ENCODE results near the gene AJAP1. TPM values are rescaled to one million over a fixed set of nuclear protein-coding genes. Genes with fewer than 3 reads are reported as not detected.
A peak's percentile ranks its signal among the peaks of the same experiment; 100 is the strongest.

Gene AJAP1
- polyA plus RNA-seq, 1 donor from 2014 or later: 7.9 TPM

GRCh38 chr1:4626560-4627319, 27.7 kb upstream of the AJAP1 start:
- no peaks in the 10 kb centered on the region for H3K9me3 ChIP-seq (ENCODE audit: low read length)
- no peaks in the 10 kb centered on the region for H3K9me2 ChIP-seq (ENCODE audit: insufficient read depth, low read length)
- no peak overlapping the region for H3K4me2 ChIP-seq (ENCODE audit: low read length)
- H3K9ac ChIP-seq (ENCODE audit: low read length): no peak overlapping the region
- no peaks in the 10 kb centered on the region for H4K20me1 ChIP-seq (ENCODE audit: insufficient read depth)
- no peak overlapping the region for H2AFZ ChIP-seq (ENCODE audit: low read depth, low read length)
- no peak overlapping the region for H3K4me3 ChIP-seq (ENCODE audit: low read length)
- H3K27me3 ChIP-seq (ENCODE audit: insufficient read depth, low read depth, low read length): no peaks in the 10 kb centered on the region
- TF ChIP-seq EZH2 (IDR thresholded peaks at IDR 0.05; ENCODE audit: borderline replicate concordance, insufficient read depth, low read length, poor library complexity, severe bottlenecking) (no peak), SMC3 (conservative IDR thresholded peaks at IDR 0.05; ENCODE audit: poor library complexity) (no peak), TAF1 (IDR thresholded peaks at IDR 0.05; ENCODE audit: low read depth) (no peak), EP300 (conservative IDR thresholded peaks at IDR 0.05; ENCODE audit: poor library complexity, severe bottlenecking) (no peak), RAD21 (conservative IDR thresholded peaks at IDR 0.05) (no peak), MXI1 (conservative IDR thresholded peaks at IDR 0.05; ENCODE audit: poor library complexity, severe bottlenecking) (no peak), POLR2AphosphoS5 (IDR thresholded peaks at IDR 0.05) (no peak)
- TF ChIP-seq, protein P1, sequence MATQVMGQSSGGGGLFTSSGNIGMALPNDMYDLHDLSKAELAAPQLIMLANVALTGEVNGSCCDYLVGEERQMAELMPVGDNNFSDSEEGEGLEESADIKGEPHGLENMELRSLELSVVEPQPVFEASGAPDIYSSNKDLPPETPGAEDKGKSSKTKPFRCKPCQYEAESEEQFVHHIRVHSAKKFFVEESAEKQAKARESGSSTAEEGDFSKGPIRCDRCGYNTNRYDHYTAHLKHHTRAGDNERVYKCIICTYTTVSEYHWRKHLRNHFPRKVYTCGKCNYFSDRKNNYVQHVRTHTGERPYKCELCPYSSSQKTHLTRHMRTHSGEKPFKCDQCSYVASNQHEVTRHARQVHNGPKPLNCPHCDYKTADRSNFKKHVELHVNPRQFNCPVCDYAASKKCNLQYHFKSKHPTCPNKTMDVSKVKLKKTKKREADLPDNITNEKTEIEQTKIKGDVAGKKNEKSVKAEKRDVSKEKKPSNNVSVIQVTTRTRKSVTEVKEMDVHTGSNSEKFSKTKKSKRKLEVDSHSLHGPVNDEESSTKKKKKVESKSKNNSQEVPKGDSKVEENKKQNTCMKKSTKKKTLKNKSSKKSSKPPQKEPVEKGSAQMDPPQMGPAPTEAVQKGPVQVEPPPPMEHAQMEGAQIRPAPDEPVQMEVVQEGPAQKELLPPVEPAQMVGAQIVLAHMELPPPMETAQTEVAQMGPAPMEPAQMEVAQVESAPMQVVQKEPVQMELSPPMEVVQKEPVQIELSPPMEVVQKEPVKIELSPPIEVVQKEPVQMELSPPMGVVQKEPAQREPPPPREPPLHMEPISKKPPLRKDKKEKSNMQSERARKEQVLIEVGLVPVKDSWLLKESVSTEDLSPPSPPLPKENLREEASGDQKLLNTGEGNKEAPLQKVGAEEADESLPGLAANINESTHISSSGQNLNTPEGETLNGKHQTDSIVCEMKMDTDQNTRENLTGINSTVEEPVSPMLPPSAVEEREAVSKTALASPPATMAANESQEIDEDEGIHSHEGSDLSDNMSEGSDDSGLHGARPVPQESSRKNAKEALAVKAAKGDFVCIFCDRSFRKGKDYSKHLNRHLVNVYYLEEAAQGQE (IDR thresholded peaks at IDR 0.05; ENCODE audit: borderline replicate concordance): no peak
- TF ChIP-seq, protein P2, sequence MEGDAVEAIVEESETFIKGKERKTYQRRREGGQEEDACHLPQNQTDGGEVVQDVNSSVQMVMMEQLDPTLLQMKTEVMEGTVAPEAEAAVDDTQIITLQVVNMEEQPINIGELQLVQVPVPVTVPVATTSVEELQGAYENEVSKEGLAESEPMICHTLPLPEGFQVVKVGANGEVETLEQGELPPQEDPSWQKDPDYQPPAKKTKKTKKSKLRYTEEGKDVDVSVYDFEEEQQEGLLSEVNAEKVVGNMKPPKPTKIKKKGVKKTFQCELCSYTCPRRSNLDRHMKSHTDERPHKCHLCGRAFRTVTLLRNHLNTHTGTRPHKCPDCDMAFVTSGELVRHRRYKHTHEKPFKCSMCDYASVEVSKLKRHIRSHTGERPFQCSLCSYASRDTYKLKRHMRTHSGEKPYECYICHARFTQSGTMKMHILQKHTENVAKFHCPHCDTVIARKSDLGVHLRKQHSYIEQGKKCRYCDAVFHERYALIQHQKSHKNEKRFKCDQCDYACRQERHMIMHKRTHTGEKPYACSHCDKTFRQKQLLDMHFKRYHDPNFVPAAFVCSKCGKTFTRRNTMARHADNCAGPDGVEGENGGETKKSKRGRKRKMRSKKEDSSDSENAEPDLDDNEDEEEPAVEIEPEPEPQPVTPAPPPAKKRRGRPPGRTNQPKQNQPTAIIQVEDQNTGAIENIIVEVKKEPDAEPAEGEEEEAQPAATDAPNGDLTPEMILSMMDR (IDR thresholded peaks at IDR 0.05; ENCODE audit: poor library complexity, severe bottlenecking): no peak
- H3K27ac ChIP-seq (ENCODE audit: low read length): no peak overlapping the region
- H3K36me3 ChIP-seq (ENCODE audit: insufficient read depth, low read length): no peaks in the 10 kb centered on the region
- no peaks in the 10 kb centered on the region for H3K79me2 ChIP-seq (replicated peaks; ENCODE audit: insufficient read depth, low read length)
- H3F3A ChIP-seq (ENCODE audit: insufficient read depth, low read length, poor library complexity, severe bottlenecking): no peaks in the 10 kb centered on the region

GRCh38 chr1:4627353-4627752, 27.1 kb upstream of the AJAP1 start:
- Histone ChIP-seq H3K79me2 (replicated peaks; ENCODE audit: insufficient read depth, low read length) (no peaks in the 10 kb centered on the region), H3K4me2 (ENCODE audit: low read length) (no peak overlapping the region), H3K36me3 (ENCODE audit: insufficient read depth, low read length) (no peaks in the 10 kb centered on the region), H3K9ac (ENCODE audit: low read length) (no peak overlapping the region), H3K9me3 (ENCODE audit: low read length) (no peaks in the 10 kb centered on the region), H2AFZ (ENCODE audit: low read depth, low read length) (no peak overlapping the region), H3F3A (ENCODE audit: insufficient read depth, low read length, poor library complexity, severe bottlenecking) (no peaks in the 10 kb centered on the region), H4K20me1 (ENCODE audit: insufficient read depth) (no peaks in the 10 kb centered on the region), H3K27ac (ENCODE audit: low read length) (no peak overlapping the region), H3K4me3 (ENCODE audit: low read length) (no peak overlapping the region), H3K9me2 (ENCODE audit: insufficient read depth, low read length) (no peaks in the 10 kb centered on the region), H3K27me3 (ENCODE audit: insufficient read depth, low read depth, low read length) (no peaks in the 10 kb centered on the region)
- no peak for TF ChIP-seq TAF1 (IDR thresholded peaks at IDR 0.05; ENCODE audit: low read depth)
- TF ChIP-seq RAD21 (conservative IDR thresholded peaks at IDR 0.05): no peak
- no peak for TF ChIP-seq SMC3 (conservative IDR thresholded peaks at IDR 0.05; ENCODE audit: poor library complexity)
- TF ChIP-seq, protein P1 (IDR thresholded peaks at IDR 0.05; ENCODE audit: borderline replicate concordance): no peak
- TF ChIP-seq, protein P2 (IDR thresholded peaks at IDR 0.05; ENCODE audit: poor library complexity, severe bottlenecking): peak; percentile 19

Data from neural cell (in vitro differentiated cells).